Stomach (tissue), 9 donors: Measurements from ENCODE around the gene NKG7. TPM values are rescaled to one million over a fixed set of nuclear protein-coding genes. Genes with fewer than 3 reads are reported as not detected.
A peak's percentile ranks its signal among the peaks of the same experiment; 100 is the strongest.
"Not testable (repeated sequence)": the region's sequence is repeated elsewhere in the genome, so short reads cannot be mapped to it uniquely, and the experiment has no call there.

Experiments
- DNase-seq, 2 donors: peaks; one replicate each; pipeline versions ENCODE4 v3.0.0 to v3.0.0-alpha.2; 2013 to 2019
- H3K27ac ChIP-seq, 5 donors: fragments of 200-600 bp in 4 of 5; sonication (generic) in 4 of 5; one replicate each; pipeline ENCODE4 v1.5.1; 2013 to 2019; ENCODE audit warnings: mild to moderate bottlenecking in 1 of 5, moderate library complexity in 1 of 5
- H3K27me3 ChIP-seq, 3 donors: fragments of 200-600 bp; sonication (generic); one replicate each; pipeline ENCODE4 v1.5.1; 2017 to 2019; ENCODE audit warnings: mixed run types in 1 of 3
- H3K36me3 ChIP-seq, 4 donors: fragments of 200-600 bp; sonication (generic); 1 replicate in 3 of 4; 2 replicates in 1 of 4; pipeline ENCODE4 v1.5.1; 2016 to 2019
- H3K4me1 ChIP-seq, 4 donors: fragments of 200-600 bp; sonication (generic); one replicate each; pipeline ENCODE4 v1.5.1; 2016 to 2019
- H3K4me3 ChIP-seq, 4 donors: fragments of 200-600 bp; sonication (generic) in 3 of 4; one replicate each; pipeline ENCODE4 v1.5.1; 2016 to 2019; ENCODE audit warnings: mild to moderate bottlenecking in 1 of 4
- H3K9me3 ChIP-seq, 4 donors: fragments of 200-600 bp; sonication (generic); one replicate each; pipeline ENCODE4 v1.5.1; 2016 to 2019
- EP300 ChIP-seq: sonication (generic); formaldehyde crosslinking; IDR thresholded peaks from one replicate; pipeline ENCODE4 v1.6.1; 2017; ENCODE audit warnings: antibody characterized with exemption
- POLR2A ChIP-seq, 4 donors: fragments of 450-650 bp; IDR thresholded peaks; one replicate each; pipeline ENCODE4 v1.6.1; 2016; ENCODE audit warnings: antibody characterized with exemption in 4 of 4, control low read depth in 2 of 4, mild to moderate bottlenecking in 1 of 4, moderate library complexity in 1 of 4
- POLR2AphosphoS5 ChIP-seq, 3 donors: sonication (generic); formaldehyde crosslinking; IDR thresholded peaks; one replicate each; pipeline ENCODE4 v1.6.1; 2016; ENCODE audit warnings: antibody characterized with exemption in 3 of 3
- WGBS, 5 donors: extraction: QIAGEN DNeasy Blood & Tissue Kit in 3 of 5; methylation state at CpG; one replicate each; pipeline versions ENCODE4 v1.1.5 to v1.1.7; 2013 to 2018; 5-methylcytosine and 5-hydroxymethylcytosine counted together
- intact Hi-C: fragments of 100-400 bp; cut with DNase I; formaldehyde crosslinking; loops from one replicate; pipeline ENCODE4 v1.15.1; 2023; ENCODE audit warnings: low total_unique reads
- polyA plus RNA-seq, 3 donors: library from polyadenylated mRNA; stranded (reverse); fragments of 200-250 nt; gene quantifications; one replicate each; pipeline ENCODE4 v1.2.3, GENCODE V29; 2013
- total RNA-seq, 5 donors: library from RNA; depleted of rRNA; stranded (reverse); fragments of >200 nt; gene quantifications; one replicate each; pipeline versions ENCODE4 v1.1.0 to v1.2.3, GENCODE V29; 2014 to 2016
- TF ChIP-seq, protein P1 (sequence below), 7 experiments: fragments of 450-650 bp in 4 of 7; fragments of 200-600 bp in 3 of 7; sonication (generic) in 3 of 7; IDR thresholded peaks; one replicate each; pipeline ENCODE4 v1.5.1; 2016 to 2019; ENCODE audit warnings: antibody characterized with exemption in 7 of 7, control low read depth in 2 of 7, mild to moderate bottlenecking in 1 of 7
- donor health status: healthy with polysubstance abuse.
- donor health status: Bipolar disorder and iron deficiency.
- donor health status: healthy.

NKG7 gene
- total and polyA plus RNA-seq, 8 donors = 2.1 to 7.7 (median 5.2) TPM; not detected in 4

DNA sequence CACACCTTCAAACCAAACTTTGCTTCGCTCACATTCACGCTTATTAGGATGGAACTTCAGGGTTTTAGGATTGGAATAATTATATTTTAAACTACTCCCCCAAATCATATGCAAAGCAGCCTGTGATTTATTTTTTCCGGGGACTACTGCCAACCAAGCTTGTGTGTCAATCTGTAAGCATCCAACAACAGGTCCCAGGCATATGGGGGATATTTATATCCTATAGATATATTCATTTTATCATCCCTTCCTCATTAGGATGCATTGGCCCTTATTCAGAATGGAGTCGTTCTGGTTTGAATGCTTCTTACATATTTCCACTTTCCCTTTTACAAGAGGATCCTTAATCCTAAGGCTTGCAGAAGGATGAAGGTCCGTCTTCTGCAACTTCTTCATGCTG is 26.8 kb upstream of the NKG7 start:
- H3K9me3 ChIP-seq = peaks cover 4 to 28% (median 17%) of the 10 kb centered on the region in 4 donors
- H3K36me3 ChIP-seq = no peaks in the 10 kb centered on the region
- TF ChIP-seq, protein P1, sequence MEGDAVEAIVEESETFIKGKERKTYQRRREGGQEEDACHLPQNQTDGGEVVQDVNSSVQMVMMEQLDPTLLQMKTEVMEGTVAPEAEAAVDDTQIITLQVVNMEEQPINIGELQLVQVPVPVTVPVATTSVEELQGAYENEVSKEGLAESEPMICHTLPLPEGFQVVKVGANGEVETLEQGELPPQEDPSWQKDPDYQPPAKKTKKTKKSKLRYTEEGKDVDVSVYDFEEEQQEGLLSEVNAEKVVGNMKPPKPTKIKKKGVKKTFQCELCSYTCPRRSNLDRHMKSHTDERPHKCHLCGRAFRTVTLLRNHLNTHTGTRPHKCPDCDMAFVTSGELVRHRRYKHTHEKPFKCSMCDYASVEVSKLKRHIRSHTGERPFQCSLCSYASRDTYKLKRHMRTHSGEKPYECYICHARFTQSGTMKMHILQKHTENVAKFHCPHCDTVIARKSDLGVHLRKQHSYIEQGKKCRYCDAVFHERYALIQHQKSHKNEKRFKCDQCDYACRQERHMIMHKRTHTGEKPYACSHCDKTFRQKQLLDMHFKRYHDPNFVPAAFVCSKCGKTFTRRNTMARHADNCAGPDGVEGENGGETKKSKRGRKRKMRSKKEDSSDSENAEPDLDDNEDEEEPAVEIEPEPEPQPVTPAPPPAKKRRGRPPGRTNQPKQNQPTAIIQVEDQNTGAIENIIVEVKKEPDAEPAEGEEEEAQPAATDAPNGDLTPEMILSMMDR (IDR thresholded peaks at IDR 0.05) = no peak
- TF ChIP-seq EP300 (no peak), POLR2A (IDR thresholded peaks at IDR 0.05) (no peak), POLR2AphosphoS5 (IDR thresholded peaks at IDR 0.05) (no peak)
- H3K4me3 ChIP-seq = no peak overlapping the region
- no peaks in the 10 kb centered on the region for H3K27me3 ChIP-seq
- DNase-seq = no peak
- intact Hi-C loops = no loop called here
- no peak overlapping the region for H3K27ac ChIP-seq
- WGBS, 5 donors = 92 to 95% (median 94%) methylated on average over 5 of the region's 5 CpGs
- peaks cover 6 to 12% (median 7%) of the 10 kb centered on the region in 4 donors for H3K4me1 ChIP-seq

DNA sequence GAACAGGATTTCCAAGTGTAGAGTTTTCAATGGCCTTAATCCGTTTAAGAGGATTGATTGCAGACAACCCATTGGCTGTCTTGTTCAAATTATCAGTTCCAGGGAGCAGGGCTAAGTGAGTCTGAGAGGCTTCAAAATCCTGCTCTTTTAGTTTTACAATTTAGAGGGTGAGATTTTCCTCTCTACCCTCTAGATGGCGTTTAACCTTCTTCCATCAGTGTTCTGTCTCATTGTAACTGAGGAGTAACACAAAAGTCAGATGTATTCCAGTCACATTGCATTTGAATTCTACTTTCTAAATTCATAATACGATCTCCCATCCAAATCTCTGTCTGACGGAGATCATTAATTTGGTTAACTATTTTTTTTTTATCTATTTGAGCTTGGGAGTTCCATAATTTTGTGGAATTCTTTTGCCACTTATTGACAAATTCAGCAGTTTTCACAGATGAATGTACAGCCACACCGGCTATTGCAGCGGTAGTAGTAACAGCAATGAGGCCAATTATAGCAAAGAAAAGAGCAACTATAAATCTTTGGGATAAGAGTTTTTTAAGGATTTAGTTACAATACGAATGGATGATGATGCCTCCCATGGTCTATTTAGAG is 25.7 kb upstream of the NKG7 start:
- WGBS, 5 donors = 44 to 50% (median 47%) methylated on average over 7 of the region's 7 CpGs
- Histone ChIP-seq H3K36me3 (no peaks in the 10 kb centered on the region), H3K4me1 (peaks cover 7 to 20% (median 12%) of the 10 kb centered on the region in 4 donors), H3K27ac (no peak overlapping the region), H3K27me3 (no peaks in the 10 kb centered on the region), H3K4me3 (no peak overlapping the region), H3K9me3 (peaks cover 4 to 21% (median 15%) of the 10 kb centered on the region in 4 donors)
- TF ChIP-seq, protein P1 (IDR thresholded peaks at IDR 0.05) = peak in 3 of 7 experiments; percentile 18 to 32 (median 28)
- TF ChIP-seq EP300 = no peak
- DNase-seq = peak in 1 of 2 donors; percentile 24
- intact Hi-C loops = no loop called here

DNA sequence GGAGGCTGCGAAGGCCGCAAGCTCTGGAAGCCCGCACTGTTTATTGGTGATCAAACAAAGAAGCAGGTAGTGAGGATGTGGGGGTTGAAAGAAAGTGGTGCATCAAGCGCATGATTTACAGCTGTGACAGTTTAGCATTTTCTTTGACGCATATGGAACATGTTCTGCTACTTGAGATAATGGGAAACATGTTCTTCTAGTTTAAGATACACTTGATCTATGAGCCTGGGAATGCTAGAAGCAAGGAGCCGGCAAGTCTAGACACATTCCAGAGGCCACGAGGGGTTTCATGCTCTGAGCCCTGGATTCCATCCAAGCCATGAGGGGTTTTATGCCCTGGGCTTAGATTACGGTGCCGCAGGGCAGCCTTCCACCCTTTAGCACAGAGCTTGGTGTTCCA is 25.0 kb upstream of the NKG7 start:
- H3K9me3 ChIP-seq = peaks cover 4 to 14% (median 8%) of the 10 kb centered on the region in 4 donors
- H3K27ac ChIP-seq, H3K27me3 ChIP-seq, H3K36me3 ChIP-seq, intact Hi-C loops, DNase-seq, H3K4me3 ChIP-seq: not testable (repeated sequence)
- H3K4me1 ChIP-seq = peaks cover 7 to 20% (median 12%) of the 10 kb centered on the region in 4 donors
- 70 to 80% (median 76%) methylated on average over 9 of the region's 9 CpGs for WGBS, 5 donors

DNA sequence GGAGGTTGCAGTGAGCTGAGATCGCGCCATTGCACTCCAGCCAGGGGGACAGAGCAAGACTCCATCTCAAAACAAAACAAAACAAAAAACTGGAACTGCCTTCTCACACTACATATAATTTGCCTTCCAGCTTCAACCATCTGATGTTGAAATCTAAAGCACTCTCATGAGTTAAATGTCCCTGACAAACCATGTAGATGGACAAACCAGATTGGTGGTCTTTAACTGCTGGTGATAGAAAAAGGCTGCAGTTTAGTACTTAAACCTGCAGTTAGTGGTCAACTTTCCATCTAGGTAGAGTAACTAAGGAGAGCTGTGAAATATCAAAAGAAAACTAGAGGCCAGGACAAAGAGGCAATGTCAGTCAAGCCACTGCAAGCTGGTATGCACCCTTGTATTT is 23.7 kb upstream of the NKG7 start:
- DNase-seq = no peak
- Histone ChIP-seq H3K4me1 (peaks cover 7 to 20% (median 12%) of the 10 kb centered on the region in 4 donors), H3K27me3 (no peaks in the 10 kb centered on the region), H3K36me3 (no peaks in the 10 kb centered on the region), H3K4me3 (no peak overlapping the region), H3K27ac (no peak overlapping the region), H3K9me3 (peaks cover 0 to 1% (median 0%) of the 10 kb centered on the region in 4 donors)
- 93 to 100% (median 98%) methylated on average over 2 of the region's 2 CpGs for WGBS, 5 donors
- intact Hi-C loops = no loop called here
- no peak for TF ChIP-seq POLR2A (IDR thresholded peaks at IDR 0.05)

DNA sequence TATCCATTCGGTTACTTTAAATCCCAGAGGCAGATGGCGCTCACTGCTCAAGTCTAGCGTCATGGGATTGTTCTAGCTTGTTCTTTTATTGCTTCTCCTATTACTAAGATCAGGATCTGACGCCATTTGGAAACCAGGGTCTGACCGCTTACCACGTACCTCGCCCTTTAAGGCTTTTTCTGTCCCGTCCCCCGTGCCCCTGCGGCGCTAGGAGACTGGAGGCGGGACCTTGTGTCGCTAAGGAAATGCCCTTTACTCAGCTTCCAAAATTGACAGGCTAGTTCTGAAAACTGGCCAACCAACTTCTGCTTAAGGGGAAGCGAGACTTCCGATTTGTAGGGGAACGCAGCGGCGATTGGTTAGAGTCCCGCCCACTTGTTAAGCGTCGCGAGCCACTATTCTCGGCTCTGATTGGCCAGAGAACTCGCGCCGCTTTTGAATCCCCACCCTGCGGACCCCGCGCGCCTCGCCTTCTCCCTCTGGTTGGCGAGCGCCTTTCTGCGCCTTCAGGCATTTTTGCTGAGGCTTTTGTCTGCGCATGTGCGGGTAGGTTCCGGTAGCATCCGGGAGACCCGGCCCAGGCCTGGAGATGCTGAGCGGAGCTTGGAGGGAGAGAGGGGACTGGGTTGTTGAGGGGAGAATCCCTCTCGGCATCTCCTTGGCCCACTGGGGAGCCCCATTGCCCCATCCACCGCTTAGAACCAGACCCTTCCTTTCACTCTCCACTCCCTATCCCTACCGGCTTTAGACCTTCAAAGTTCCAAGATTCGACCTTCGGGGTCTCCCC is 21.8 kb upstream of the NKG7 start:
- peak overlapping the region; percentile 62 to 85 (median 81) for H3K27ac ChIP-seq
- no peaks in the 10 kb centered on the region for H3K9me3 ChIP-seq
- WGBS, 5 donors = 2% methylated on average over 34 to 45 of the region's 45 CpGs
- intact Hi-C loops = no loop called here
- TF ChIP-seq POLR2A (IDR thresholded peaks at IDR 0.05) = no peak
- TF ChIP-seq POLR2AphosphoS5 (IDR thresholded peaks at IDR 0.05) = peak; percentile 11 to 69 (median 31)
- peak; percentile 92 to 99 for DNase-seq
- H3K27me3 ChIP-seq = no peaks in the 10 kb centered on the region
- H3K4me3 ChIP-seq = peak overlapping the region; percentile 36 to 53 (median 43)
- H3K36me3 ChIP-seq = no peaks in the 10 kb centered on the region
- H3K4me1 ChIP-seq = peaks cover 7 to 20% (median 12%) of the 10 kb centered on the region in 4 donors
